Nephron progenitor cell (in vitro differentiated cells): Measurements from ENCODE around the gene TARP.

Experiments
- DNase-seq: peaks from one replicate; pipeline ENCODE4 v3.0.0; 2021
- H3K27ac Mint-ChIP-seq: 2 replicates; pipeline ENCODE4 v1.8.0; 2021; ENCODE audit warnings: mild to moderate bottlenecking, moderate library complexity, mixed read lengths
- H3K27me3 Mint-ChIP-seq: 2 replicates; pipeline ENCODE4 v1.8.0; 2021; ENCODE audit warnings: mild to moderate bottlenecking, low read depth, mixed read lengths; ENCODE audit not compliant: poor library complexity
- H3K36me3 Mint-ChIP-seq: 2 replicates; pipeline ENCODE4 v1.8.0; 2021; ENCODE audit warnings: low read depth, mixed read lengths
- H3K4me1 Mint-ChIP-seq: 2 replicates; pipeline ENCODE4 v1.8.0; 2021; ENCODE audit warnings: mixed read lengths
- H3K4me3 Mint-ChIP-seq: 2 replicates; pipeline ENCODE4 v1.8.0; 2021; ENCODE audit warnings: mild to moderate bottlenecking, moderate library complexity, mixed read lengths
- H3K9me3 Mint-ChIP-seq: 2 replicates; pipeline ENCODE4 v1.8.0; 2021; ENCODE audit warnings: mild to moderate bottlenecking, moderate library complexity, mixed read lengths
- CTCF ChIP-seq: fragments of 200-600 bp; sonication (generic); IDR thresholded peaks from 2 replicates; pipeline ENCODE4 v1.5.0; 2021; ENCODE audit warnings: antibody characterized with exemption

The TARP gene

GRCh38 chr7:38283809-38284208 lies 10.4 kb upstream of the TARP start:
- no peak overlapping the region for H3K4me3 Mint-ChIP-seq
- no peaks in the 10 kb centered on the region for H3K36me3 Mint-ChIP-seq
- peaks cover 42% of the 10 kb centered on the region for H3K4me1 Mint-ChIP-seq
- DNase-seq: no peak
- H3K27ac Mint-ChIP-seq: peak overlapping the region; percentile 47
- H3K27me3 Mint-ChIP-seq: peaks cover 5% of the 10 kb centered on the region
- TF ChIP-seq CTCF: no peak
- no peaks in the 10 kb centered on the region for H3K9me3 Mint-ChIP-seq

GRCh38 chr7:38283107-38283506 lies 9.7 kb upstream of the TARP start:
- TF ChIP-seq CTCF: no peak
- Mint-ChIP-seq H3K4me3 (no peak overlapping the region), H3K27me3 (peaks cover 5% of the 10 kb centered on the region), H3K9me3 (no peaks in the 10 kb centered on the region), H3K4me1 (peaks cover 38% of the 10 kb centered on the region), H3K36me3 (no peaks in the 10 kb centered on the region), H3K27ac (no peak overlapping the region)
- DNase-seq: no peak

GRCh38 chr7:38282081-38282480 lies 8.6 kb upstream of the TARP start:
- Mint-ChIP-seq H3K27ac (no peak overlapping the region), H3K4me3 (no peak overlapping the region)
- no peak for TF ChIP-seq CTCF

GRCh38 chr7:38281266-38281665 lies 7.8 kb upstream of the TARP start:
- H3K27me3 Mint-ChIP-seq: peaks cover under 1% of the 10 kb centered on the region
- no peak overlapping the region for H3K27ac Mint-ChIP-seq
- no peaks in the 10 kb centered on the region for H3K9me3 Mint-ChIP-seq
- no peak for DNase-seq
- no peak for TF ChIP-seq CTCF
- peaks cover 47% of the 10 kb centered on the region for H3K4me1 Mint-ChIP-seq
- H3K4me3 Mint-ChIP-seq: no peak overlapping the region
- no peaks in the 10 kb centered on the region for H3K36me3 Mint-ChIP-seq

More at GRCh38 chr7:38282081-38282480, 8.6 kb upstream of the TARP start:
- peaks cover 5% of the 10 kb centered on the region for H3K27me3 Mint-ChIP-seq
- H3K4me1 Mint-ChIP-seq: peaks cover 39% of the 10 kb centered on the region
- no peaks in the 10 kb centered on the region for H3K9me3 Mint-ChIP-seq
- DNase-seq: no peak
- no peaks in the 10 kb centered on the region for H3K36me3 Mint-ChIP-seq

GRCh38 chr7:38280707-38281106 lies 7.3 kb upstream of the TARP start:
- no peaks in the 10 kb centered on the region for H3K27me3 Mint-ChIP-seq
- no peak for DNase-seq
- peaks cover 53% of the 10 kb centered on the region for H3K4me1 Mint-ChIP-seq
- no peaks in the 10 kb centered on the region for H3K9me3 Mint-ChIP-seq
- no peaks in the 10 kb centered on the region for H3K36me3 Mint-ChIP-seq
- peak overlapping the region; percentile 17 for H3K27ac Mint-ChIP-seq
- TF ChIP-seq CTCF: no peak
- H3K4me3 Mint-ChIP-seq: no peak overlapping the region

- no peaks in the 10 kb centered on the region for H3K9me3 Mint-ChIP-seq
- no peak for DNase-seq
- H3K4me1 Mint-ChIP-seq: peaks cover 54% of the 10 kb centered on the region
- H3K27ac Mint-ChIP-seq: no peak overlapping the region
- TF ChIP-seq CTCF: no peak
- H3K27me3 Mint-ChIP-seq: no peaks in the 10 kb centered on the region
- H3K4me3 Mint-ChIP-seq: no peak overlapping the region
- H3K36me3 Mint-ChIP-seq: no peaks in the 10 kb centered on the region
Observed at GRCh38 chr7:38280000-38280399, 6.6 kb upstream of the TARP start.
